ENCODE results near the gene HRC.
A peak's percentile ranks its signal among the peaks of the same experiment; 100 is the strongest.

The HRC gene

DNA sequence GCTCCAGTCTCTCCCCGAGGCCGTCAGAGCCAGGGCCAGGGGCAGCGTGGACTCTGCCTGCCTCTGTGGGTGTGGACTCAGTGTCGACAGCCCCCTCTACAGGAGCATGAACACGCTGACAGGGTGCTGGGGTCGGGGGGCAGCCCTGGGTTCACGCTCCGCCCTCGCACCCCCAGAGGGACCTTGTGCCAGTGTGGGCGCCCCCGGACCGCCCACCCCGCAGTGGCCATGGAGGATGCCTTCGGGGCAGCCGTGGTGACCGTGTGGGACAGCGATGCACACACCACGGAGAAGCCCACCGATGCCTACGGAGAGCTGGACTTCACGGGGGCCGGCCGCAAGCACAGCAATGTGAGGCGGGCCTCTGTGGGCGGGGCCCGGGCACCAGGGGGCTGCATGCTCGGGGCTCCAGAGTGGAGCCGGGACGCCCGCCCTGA is 10.7 kb upstream of the HRC start:
- no peak overlapping the region for H3K4me3 ChIP-seq (ENCODE audit: low read length)
- no CpG with 5 or more reads among the region's 30 CpGs for WGBS (ENCODE audit: extremely low coverage, insufficient coverage, low lambda C conversion rate)

DNA sequence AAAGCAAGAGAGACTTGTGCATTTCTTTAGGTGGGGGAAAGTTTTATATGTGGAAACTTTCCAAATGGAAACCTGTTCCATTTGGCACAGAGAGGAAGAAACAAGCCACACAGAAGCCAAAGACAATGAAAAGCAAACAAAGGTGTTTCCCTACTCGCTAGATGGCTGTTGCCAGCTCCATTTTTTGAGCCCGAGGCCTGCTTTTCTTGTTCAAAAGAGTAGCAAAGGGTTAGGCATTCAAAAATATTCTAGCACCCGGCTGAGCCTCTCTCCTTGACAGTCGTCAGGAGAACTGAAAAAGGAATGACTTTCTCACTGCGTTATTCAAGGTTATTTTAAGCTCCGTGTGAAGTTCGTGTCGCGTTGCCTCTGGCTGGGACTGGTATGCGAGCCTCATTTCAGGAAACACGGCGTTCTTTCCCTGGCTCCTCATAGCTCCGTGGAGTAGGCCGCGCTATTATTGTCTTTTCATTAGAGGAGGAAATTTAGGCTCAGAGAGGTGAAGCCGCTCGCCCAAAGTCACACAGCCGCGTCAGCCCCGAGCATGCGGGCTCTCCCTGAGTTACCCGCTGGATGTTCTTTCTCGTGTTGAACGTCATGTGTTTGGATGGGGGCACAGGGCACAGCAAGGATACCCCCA is 10.0 kb upstream of the HRC start:
- no peak for DNase-seq
- H3K79me2 ChIP-seq (ENCODE audit: control insufficient read depth, insufficient read depth, low read length) = no peaks in the 10 kb centered on the region
- H3K27ac ChIP-seq (ENCODE audit: low read depth, low read length) = no peak overlapping the region
- H3K36me3 ChIP-seq (ENCODE audit: control insufficient read depth, insufficient read depth, low read length) = no peaks in the 10 kb centered on the region
- H2BK15ac ChIP-seq (replicated peaks; ENCODE audit: low read depth) = no peak overlapping the region
- H3K4me1 ChIP-seq (ENCODE audit: control insufficient read depth, low read depth, low read length) = no peaks in the 10 kb centered on the region
- H3K9ac ChIP-seq (ENCODE audit: low read length) = peak overlapping the region; percentile 59
- H2BK120ac ChIP-seq (ENCODE audit: low read depth, low read length) = no peak overlapping the region
- no peak overlapping the region for H3K23ac ChIP-seq (ENCODE audit: low read length)
- no peak overlapping the region for H2AK5ac ChIP-seq (ENCODE audit: low read length)
- H3K27me3 ChIP-seq (ENCODE audit: insufficient read depth, low read length, poor library complexity) = no peaks in the 10 kb centered on the region
- no peak overlapping the region for H3K18ac ChIP-seq (ENCODE audit: low read length)
- H4K5ac ChIP-seq (ENCODE audit: low read length) = no peak overlapping the region
- H3K4me3 ChIP-seq (ENCODE audit: low read length) = no peak overlapping the region
- peak overlapping the region; percentile 23 for H3K4me2 ChIP-seq (ENCODE audit: low read length)
- no peak overlapping the region for H3K4ac ChIP-seq (ENCODE audit: low read depth, low read length)
- H2BK5ac ChIP-seq (ENCODE audit: low read length) = no peak overlapping the region
- no peak overlapping the region for H4K8ac ChIP-seq (ENCODE audit: low read depth, low read length)
- H3K79me1 ChIP-seq (ENCODE audit: low read length) = no peaks in the 10 kb centered on the region
- peak overlapping the region; percentile 54 for H3K56ac ChIP-seq (ENCODE audit: low read length)
- WGBS (ENCODE audit: extremely low coverage, insufficient coverage, low lambda C conversion rate) = no CpG with 5 or more reads among the region's 24 CpGs

More for the DNA sequence above, 10.7 kb upstream of the HRC start:
- H3K79me1 ChIP-seq (ENCODE audit: low read length) = no peaks in the 10 kb centered on the region
- H3K56ac ChIP-seq (ENCODE audit: low read length) = peak overlapping the region; percentile 54
- no peaks in the 10 kb centered on the region for H3K36me3 ChIP-seq (ENCODE audit: control insufficient read depth, insufficient read depth, low read length)
- H2BK5ac ChIP-seq (ENCODE audit: low read length) = no peak overlapping the region
- H3K4ac ChIP-seq (ENCODE audit: low read depth, low read length) = no peak overlapping the region
- no peak overlapping the region for H2AK5ac ChIP-seq (ENCODE audit: low read length)
- H3K79me2 ChIP-seq (ENCODE audit: control insufficient read depth, insufficient read depth, low read length) = no peaks in the 10 kb centered on the region
- no peak overlapping the region for H4K5ac ChIP-seq (ENCODE audit: low read length)
- H3K9ac ChIP-seq (ENCODE audit: low read length) = peak overlapping the region; percentile 59
- H3K18ac ChIP-seq (ENCODE audit: low read length) = no peak overlapping the region
- no peak overlapping the region for H3K27ac ChIP-seq (ENCODE audit: low read depth, low read length)
- H2BK120ac ChIP-seq (ENCODE audit: low read depth, low read length) = no peak overlapping the region
- no peaks in the 10 kb centered on the region for H3K27me3 ChIP-seq (ENCODE audit: insufficient read depth, low read length, poor library complexity)
- no peak overlapping the region for H4K8ac ChIP-seq (ENCODE audit: low read depth, low read length)
- no peaks in the 10 kb centered on the region for H3K4me1 ChIP-seq (ENCODE audit: control insufficient read depth, low read depth, low read length)
- peak overlapping the region; percentile 23 for H3K4me2 ChIP-seq (ENCODE audit: low read length)
- H3K23ac ChIP-seq (ENCODE audit: low read length) = no peak overlapping the region
- no peak overlapping the region for H2BK15ac ChIP-seq (replicated peaks; ENCODE audit: low read depth)
- no peak for DNase-seq

DNA sequence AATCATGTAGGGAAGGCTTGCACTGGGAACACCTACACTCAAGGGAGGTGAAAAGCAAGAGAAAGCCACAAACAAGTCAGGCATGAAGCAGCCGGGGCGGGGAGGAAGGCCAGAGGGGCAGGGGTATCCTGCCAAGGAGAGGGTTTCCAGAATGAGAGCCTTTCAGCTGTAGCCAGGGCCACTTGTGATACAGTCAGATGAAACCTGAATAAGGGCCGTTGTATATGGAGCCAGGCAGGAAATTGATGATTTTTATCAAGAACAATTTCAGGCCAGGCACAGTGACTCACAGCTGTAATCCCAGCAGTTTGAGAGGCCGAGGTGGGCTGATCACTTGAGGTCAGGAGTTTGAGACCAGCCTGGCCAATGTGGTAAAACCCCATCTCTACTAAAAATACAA is 6.8 kb upstream of the HRC start:
- H3K27ac ChIP-seq (ENCODE audit: low read depth, low read length) = no peak overlapping the region
- no peak overlapping the region for H2BK15ac ChIP-seq (replicated peaks; ENCODE audit: low read depth)
- H3K23ac ChIP-seq (ENCODE audit: low read length) = no peak overlapping the region
- H3K79me1 ChIP-seq (ENCODE audit: low read length) = no peaks in the 10 kb centered on the region
- H4K5ac ChIP-seq (ENCODE audit: low read length) = no peak overlapping the region
- no peak overlapping the region for H2BK5ac ChIP-seq (ENCODE audit: low read length)
- no peak overlapping the region for H3K4me3 ChIP-seq (ENCODE audit: low read length)
- no peak overlapping the region for H2BK120ac ChIP-seq (ENCODE audit: low read depth, low read length)
- H2AK5ac ChIP-seq (ENCODE audit: low read length) = no peak overlapping the region
- WGBS (ENCODE audit: extremely low coverage, insufficient coverage, low lambda C conversion rate) = no CpG with 5 or more reads among the region's 4 CpGs
- no peak overlapping the region for H3K56ac ChIP-seq (ENCODE audit: low read length)
- H3K79me2 ChIP-seq (ENCODE audit: control insufficient read depth, insufficient read depth, low read length) = no peaks in the 10 kb centered on the region
- DNase-seq = no peak
- no peak overlapping the region for H3K4me2 ChIP-seq (ENCODE audit: low read length)
- H3K27me3 ChIP-seq (ENCODE audit: insufficient read depth, low read length, poor library complexity) = no peaks in the 10 kb centered on the region
- no peaks in the 10 kb centered on the region for H3K36me3 ChIP-seq (ENCODE audit: control insufficient read depth, insufficient read depth, low read length)
- no peak overlapping the region for H4K8ac ChIP-seq (ENCODE audit: low read depth, low read length)
- H3K4ac ChIP-seq (ENCODE audit: low read depth, low read length) = no peak overlapping the region
- no peak overlapping the region for H3K9ac ChIP-seq (ENCODE audit: low read length)
- H3K4me1 ChIP-seq (ENCODE audit: control insufficient read depth, low read depth, low read length) = peaks cover 2% of the 10 kb centered on the region
- H3K18ac ChIP-seq (ENCODE audit: low read length) = no peak overlapping the region

DNA sequence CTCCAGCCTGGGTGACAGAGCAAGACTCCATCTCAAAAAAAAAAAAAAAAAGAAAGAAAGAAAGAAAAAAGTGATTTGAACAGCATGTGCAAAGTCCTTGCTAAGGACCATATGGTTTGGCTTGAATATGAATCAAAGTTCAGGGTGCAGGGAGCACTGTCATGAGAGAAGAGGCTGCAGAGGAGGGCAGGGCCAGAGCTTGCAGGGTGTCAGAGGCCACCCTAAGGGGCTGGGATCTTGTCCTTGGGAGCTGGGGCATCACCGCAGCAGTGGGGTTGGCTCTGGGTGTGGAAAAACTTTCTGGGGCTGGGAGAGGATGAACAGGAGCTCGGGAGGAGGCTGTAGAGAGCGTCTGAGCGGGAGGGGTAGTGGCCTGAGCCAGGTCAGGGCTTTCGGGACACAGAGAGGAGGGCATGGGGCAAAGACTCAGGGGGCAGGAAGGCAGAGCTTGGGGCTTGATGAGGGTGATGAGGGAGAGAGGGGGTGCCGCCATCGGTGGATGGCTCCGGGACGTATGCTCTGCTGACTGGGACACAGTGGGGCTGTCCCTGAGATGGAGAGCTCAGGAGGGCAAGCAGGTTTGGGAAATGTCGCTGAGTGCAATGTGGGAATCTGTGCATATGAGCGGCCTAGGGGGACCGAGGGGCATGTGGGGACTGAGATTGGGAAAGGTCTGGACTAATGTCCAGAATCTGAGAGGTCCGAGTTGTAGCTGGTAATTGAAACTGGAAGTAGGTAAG is 5.4 kb upstream of the HRC start:
- DNase-seq = no peak
- Histone ChIP-seq H2BK5ac (ENCODE audit: low read length) (no peak overlapping the region), H4K5ac (ENCODE audit: low read length) (no peak overlapping the region), H2BK15ac (replicated peaks; ENCODE audit: low read depth) (no peak overlapping the region), H3K79me1 (ENCODE audit: low read length) (no peaks in the 10 kb centered on the region), H3K4me3 (ENCODE audit: low read length) (no peak overlapping the region), H4K8ac (ENCODE audit: low read depth, low read length) (no peak overlapping the region), H2BK120ac (ENCODE audit: low read depth, low read length) (no peak overlapping the region), H3K56ac (ENCODE audit: low read length) (no peak overlapping the region), H2AK5ac (ENCODE audit: low read length) (no peak overlapping the region), H3K9ac (ENCODE audit: low read length) (no peak overlapping the region), H3K27me3 (ENCODE audit: insufficient read depth, low read length, poor library complexity) (no peaks in the 10 kb centered on the region), H3K18ac (ENCODE audit: low read length) (no peak overlapping the region), H3K4me1 (ENCODE audit: control insufficient read depth, low read depth, low read length) (peaks cover 8% of the 10 kb centered on the region), H3K4me2 (ENCODE audit: low read length) (no peak overlapping the region), H3K79me2 (ENCODE audit: control insufficient read depth, insufficient read depth, low read length) (no peaks in the 10 kb centered on the region), H3K23ac (ENCODE audit: low read length) (no peak overlapping the region), H3K27ac (ENCODE audit: low read depth, low read length) (no peak overlapping the region), H3K4ac (ENCODE audit: low read depth, low read length) (no peak overlapping the region), H3K36me3 (ENCODE audit: control insufficient read depth, insufficient read depth, low read length) (no peaks in the 10 kb centered on the region)
- no CpG with 5 or more reads among the region's 13 CpGs for WGBS (ENCODE audit: extremely low coverage, insufficient coverage, low lambda C conversion rate)

DNA sequence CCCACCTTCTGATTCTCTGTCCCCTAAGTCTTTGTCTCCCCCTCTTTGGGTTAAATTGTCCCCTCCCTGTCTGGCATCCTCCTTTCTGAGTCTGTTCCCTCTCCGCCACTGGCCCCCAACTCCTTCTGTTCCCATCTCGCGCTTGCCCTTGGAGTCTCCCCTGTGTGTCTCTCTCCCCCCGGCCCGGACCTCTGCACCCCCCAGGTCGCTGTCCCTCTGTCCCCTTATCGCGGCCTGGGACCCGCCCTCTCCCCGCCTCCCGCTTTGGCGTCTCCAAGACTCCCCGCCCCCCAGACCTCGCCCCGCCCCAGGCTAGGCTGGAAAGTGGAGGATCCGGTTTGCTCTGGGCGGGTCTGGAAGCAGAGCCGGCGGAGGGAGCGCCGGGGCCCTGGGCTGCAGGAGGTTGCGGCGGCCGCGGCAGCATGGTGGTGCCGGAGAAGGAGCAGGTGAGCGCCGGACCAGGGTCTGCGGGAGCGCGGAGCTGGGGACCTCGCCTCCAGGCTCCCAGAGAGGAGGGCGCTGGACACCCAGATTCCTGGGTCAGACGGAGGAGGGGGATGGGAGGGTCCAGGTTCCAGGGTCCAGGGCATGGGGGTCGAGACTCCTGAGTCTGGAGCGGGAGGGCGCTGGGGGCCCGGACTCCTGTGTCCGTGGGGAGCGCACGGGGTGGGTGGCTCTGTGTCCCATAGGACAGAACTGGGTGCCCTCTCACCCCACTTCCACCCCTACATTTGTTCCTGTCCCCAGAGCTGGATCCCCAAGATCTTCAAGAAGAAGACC is 2.4 kb upstream of the HRC start, which contains the start of gene TRPM4:
TRPM4 (plus strand) TSS at position 348 of the 780 bp plus-strand sequence; CDS start at position 423, 75 bp downstream.
- Histone ChIP-seq H3K23ac (ENCODE audit: low read length) (peak within 1 kb of the TSS; percentile 66), H4K5ac (ENCODE audit: low read length) (no peak within 1 kb of the TSS), H3K4me2 (ENCODE audit: low read length) (peak within 1 kb of the TSS; percentile 70), H3K9ac (ENCODE audit: low read length) (peak within 1 kb of the TSS; percentile 93), H2BK15ac (replicated peaks; ENCODE audit: low read depth) (no peak within 1 kb of the TSS), H3K4ac (ENCODE audit: low read depth, low read length) (peak within 1 kb of the TSS; percentile 23), H3K18ac (ENCODE audit: low read length) (peak within 1 kb of the TSS; percentile 8), H3K36me3 (ENCODE audit: control insufficient read depth, insufficient read depth, low read length) (no peaks in the 10 kb centered on the region), H2AK5ac (ENCODE audit: low read length) (no peak within 1 kb of the TSS), H4K8ac (ENCODE audit: low read depth, low read length) (no peak within 1 kb of the TSS), H2BK5ac (ENCODE audit: low read length) (peak within 1 kb of the TSS; percentile 55), H3K4me1 (ENCODE audit: control insufficient read depth, low read depth, low read length) (peaks cover 10% of the 10 kb centered on the region), H3K4me3 (ENCODE audit: low read length) (peak within 1 kb of the TSS; percentile 79), H3K56ac (ENCODE audit: low read length) (peak within 1 kb of the TSS; percentile 96), H3K27ac (ENCODE audit: low read depth, low read length) (no peak within 1 kb of the TSS), H3K27me3 (ENCODE audit: insufficient read depth, low read length, poor library complexity) (no peaks in the 10 kb centered on the region), H2BK120ac (ENCODE audit: low read depth, low read length) (no peak within 1 kb of the TSS), H3K79me1 (ENCODE audit: low read length) (no peaks in the 10 kb centered on the region), H3K79me2 (ENCODE audit: control insufficient read depth, insufficient read depth, low read length) (no peaks in the 10 kb centered on the region)
- DNase-seq = peak; percentile 94
- no CpG with 5 or more reads among the region's 41 CpGs for WGBS (ENCODE audit: extremely low coverage, insufficient coverage, low lambda C conversion rate)

Data from mesendoderm (in vitro differentiated cells).